Esophagus muscularis mucosa (tissue), 4 donors: ENCODE data around the gene NT5C2. TPM values are rescaled to one million over a fixed set of nuclear protein-coding genes. Genes with fewer than 3 reads are reported as not detected.

Experiments
- DNase-seq: peaks from one replicate; pipeline ENCODE4 v3.0.0-alpha.2; 2017; ENCODE audit errors: extremely low spot score
- H3K27ac ChIP-seq, 4 donors: fragments of 200-600 bp; sonication (generic); replicated peaks in 1 of 4; 1 replicate in 3 of 4; 2 replicates in 1 of 4; pipeline ENCODE4 v1.5.1; 2016 to 2019; ENCODE audit warnings: mild to moderate bottlenecking in 1 of 4
- H3K27me3 ChIP-seq, 4 donors: fragments of 200-600 bp; sonication (generic); one replicate each; pipeline versions ENCODE4 v1.5.1 to v1.6.0; 2016 to 2019
- H3K36me3 ChIP-seq, 4 donors: fragments of 200-600 bp; sonication (generic); one replicate each; pipeline ENCODE4 v1.5.1; 2016 to 2019
- H3K4me1 ChIP-seq, 4 donors: fragments of 200-600 bp; sonication (generic); one replicate each; pipeline ENCODE4 v1.5.1; 2016 to 2019
- H3K4me3 ChIP-seq, 4 donors: fragments of 200-600 bp; sonication (generic); 1 replicate in 2 of 4; 2 replicates in 2 of 4; pipeline ENCODE4 v1.5.1; 2016 to 2019; ENCODE audit warnings: mild to moderate bottlenecking in 4 of 4, moderate library complexity in 1 of 4
- H3K9me3 ChIP-seq, 4 donors: fragments of 200-600 bp; sonication (generic); 1 replicate in 3 of 4; 2 replicates in 1 of 4; pipeline ENCODE4 v1.5.1; 2016 to 2019
- CTCF ChIP-seq, 3 experiments: fragments of 200-600 bp in 2 of 3; fragments of 450-650 bp in 1 of 3; sonication (generic) in 2 of 3; IDR thresholded peaks; one replicate each; pipeline ENCODE4 v1.5.1; 2017 to 2019; ENCODE audit warnings: antibody characterized with exemption in 3 of 3, mild to moderate bottlenecking in 2 of 3, moderate library complexity in 1 of 3
- EP300 ChIP-seq: sonication (generic); formaldehyde crosslinking; IDR thresholded peaks from one replicate; pipeline ENCODE4 v1.6.1; 2017; ENCODE audit warnings: antibody characterized with exemption
- POLR2A ChIP-seq: fragments of 450-650 bp; IDR thresholded peaks from one replicate; pipeline ENCODE4 v1.6.1; 2017; ENCODE audit warnings: antibody characterized with exemption, moderate library complexity, mild to moderate bottlenecking, low read depth
- POLR2AphosphoS5 ChIP-seq, 2 donors: sonication (generic); formaldehyde crosslinking; IDR thresholded peaks; one replicate each; pipeline ENCODE4 v1.6.1; 2017; ENCODE audit warnings: antibody characterized with exemption in 2 of 2
- WGBS: methylation state at CpG from one replicate; pipeline ENCODE4 v1.1.5; 2018; 5-methylcytosine and 5-hydroxymethylcytosine counted together
- intact Hi-C: fragments of 100-400 bp; cut with DNase I; formaldehyde crosslinking; loops from one replicate; pipeline ENCODE4 v1.15.1; 2023
- total RNA-seq, 4 donors: library from RNA; depleted of rRNA; stranded (reverse); fragments of >200 nt; gene quantifications; one replicate each; pipeline versions ENCODE4 v1.1.0 to v1.2.1, GENCODE V29; 2016

Gene NT5C2
- 10 to 100 TPM; 49.3 to 85.3 (median 66.0) TPM for total RNA-seq

GRCh38 chr10:103193107-103193819 lies at the start of gene NT5C2:
Gene NT5C2 (minus strand): TSS chr10:103193272. CDS start chr10:103174958, 18,314 bp downstream.
- intact Hi-C loops = loop anchor here (5.0 kb wide), 3 partner anchors 49 to 276 kb away; partner anchors contain the start of gene CNNM2
- TF ChIP-seq EP300 (no peak), POLR2AphosphoS5 (IDR thresholded peaks at IDR 0.05) (peak; percentile 66 to 78), POLR2A (no peak), CTCF (IDR thresholded peaks at IDR 0.05) (no peak)
- Histone ChIP-seq H3K4me3 (peak within 1 kb of the TSS; percentile 98 to 100 (median 99)), H3K36me3 (no peaks in the 10 kb centered on the region), H3K27ac (peak within 1 kb of the TSS; percentile 98 to 100 (median 98)), H3K4me1 (peaks cover 50 to 60% (median 53%) of the 10 kb centered on the region in 4 donors), H3K9me3 (no peaks in the 10 kb centered on the region), H3K27me3 (no peaks in the 10 kb centered on the region)
- peak; percentile 93 for DNase-seq
- WGBS = 15% methylated on average over 16 of the region's 62 CpGs

DNA sequence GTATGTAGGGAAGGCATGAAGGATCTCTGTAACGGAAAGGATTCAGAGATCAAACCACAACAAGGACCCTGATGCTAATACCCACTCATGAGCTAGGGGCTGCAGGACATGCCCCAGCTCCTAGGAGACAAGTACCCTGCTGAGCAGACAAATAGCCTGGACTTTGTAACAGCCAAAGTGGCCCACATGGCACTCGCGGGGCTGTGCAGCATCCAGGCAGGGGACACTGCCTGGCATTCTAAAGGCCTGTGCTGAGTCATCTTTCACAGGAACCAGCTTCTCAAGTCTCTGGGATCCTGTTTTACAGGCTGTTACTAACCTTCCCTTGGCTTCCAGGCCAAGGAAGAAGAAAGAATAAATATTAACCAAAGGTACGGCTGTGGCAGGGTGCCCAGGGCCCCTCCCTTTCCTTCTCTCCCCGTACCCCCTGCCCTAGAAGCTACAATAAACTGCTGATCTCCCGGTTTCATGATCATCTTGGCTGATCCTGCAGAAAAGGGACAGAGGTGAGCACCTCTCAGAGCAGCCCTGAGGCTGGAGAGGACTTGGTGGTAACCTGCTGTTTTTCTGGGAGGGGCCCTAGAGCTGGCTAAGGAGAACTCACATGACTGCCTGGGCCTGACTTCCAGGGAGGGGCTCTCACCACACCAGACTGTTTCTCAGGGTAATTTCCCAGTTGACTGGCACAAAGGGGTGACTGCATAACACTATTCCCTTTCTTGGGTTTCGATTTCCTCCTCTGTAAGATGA lies 48.4 kb upstream of the NT5C2 start:
- 49% methylated on average over 7 of the region's 7 CpGs for WGBS
- Histone ChIP-seq H3K36me3 (no peaks in the 10 kb centered on the region), H3K4me3 (no peak overlapping the region), H3K27me3 (no peaks in the 10 kb centered on the region), H3K27ac (peak overlapping the region; percentile 51 to 68 (median 65)), H3K9me3 (no peaks in the 10 kb centered on the region), H3K4me1 (peaks cover 11 to 22% (median 12%) of the 10 kb centered on the region in 4 donors)
- DNase-seq = no peak
- TF ChIP-seq CTCF (IDR thresholded peaks at IDR 0.05) (no peak), EP300 (no peak), POLR2A (no peak), POLR2AphosphoS5 (IDR thresholded peaks at IDR 0.05) (peak in 1 of 2 donors; percentile 13)
- intact Hi-C loops = loop anchor here (5.0 to 10.0 kb wide), 3 partner anchors 49 to 167 kb away; partner anchors contain the start of gene NT5C2

- DNase-seq = no peak
- TF ChIP-seq CTCF (IDR thresholded peaks at IDR 0.05) (peak in 2 of 3 experiments; percentile 12 to 32), POLR2AphosphoS5 (IDR thresholded peaks at IDR 0.05) (no peak)
- Histone ChIP-seq H3K4me1 (peaks cover 11 to 13% (median 12%) of the 10 kb centered on the region in 4 donors), H3K27me3 (no peaks in the 10 kb centered on the region), H3K4me3 (no peak overlapping the region), H3K36me3 (no peaks in the 10 kb centered on the region), H3K27ac (no peak overlapping the region), H3K9me3 (no peaks in the 10 kb centered on the region)
- intact Hi-C loops = loop anchor here (10.0 kb wide), 1 partner anchor 494 kb away; the partner anchor contains the start of gene WBP1L
- WGBS = 71% methylated on average over 11 of the region's 11 CpGs
Observed at GRCh38 chr10:103238506-103239252, 45.6 kb upstream of the NT5C2 start.

- no peak for DNase-seq
- WGBS = 98% methylated on average over 2 of the region's 2 CpGs
- Histone ChIP-seq H3K27me3 (no peaks in the 10 kb centered on the region), H3K9me3 (no peaks in the 10 kb centered on the region), H3K36me3 (no peaks in the 10 kb centered on the region), H3K27ac (no peak overlapping the region), H3K4me3 (no peak overlapping the region), H3K4me1 (peaks cover 10 to 24% (median 18%) of the 10 kb centered on the region in 4 donors)
- intact Hi-C loops = loop anchor here (10.0 kb wide), 1 partner anchor 491 kb away; the partner anchor contains the start of gene WBP1L
- no peak for TF ChIP-seq EP300
- no peak for TF ChIP-seq POLR2AphosphoS5 (IDR thresholded peaks at IDR 0.05)
- no peak for TF ChIP-seq POLR2A
- TF ChIP-seq CTCF (IDR thresholded peaks at IDR 0.05) = no peak
Observed at GRCh38 chr10:103235775-103236174, 42.7 kb upstream of the NT5C2 start.
